Peyer's patch (tissue), 4 donors: ENCODE data around the gene PRKAR1B.

Experiments
- POLR2A ChIP-seq, 2 donors: fragments of 450-650 bp; IDR thresholded peaks; one replicate each; pipeline ENCODE4 v1.5.1; 2017; ENCODE audit warnings: antibody characterized with exemption in 2 of 2, mild to moderate bottlenecking in 2 of 2, moderate library complexity in 2 of 2
- TF ChIP-seq, protein P1 (sequence below), 6 experiments: fragments of 450-650 bp in 4 of 6; fragments of 200-600 bp in 2 of 6; sonication (generic) in 1 of 6; IDR thresholded peaks; one replicate each; pipeline ENCODE4 v1.5.1; 2017 to 2019; ENCODE audit warnings: antibody characterized with exemption in 6 of 6, mild to moderate bottlenecking in 3 of 6, moderate library complexity in 1 of 6

DNA sequence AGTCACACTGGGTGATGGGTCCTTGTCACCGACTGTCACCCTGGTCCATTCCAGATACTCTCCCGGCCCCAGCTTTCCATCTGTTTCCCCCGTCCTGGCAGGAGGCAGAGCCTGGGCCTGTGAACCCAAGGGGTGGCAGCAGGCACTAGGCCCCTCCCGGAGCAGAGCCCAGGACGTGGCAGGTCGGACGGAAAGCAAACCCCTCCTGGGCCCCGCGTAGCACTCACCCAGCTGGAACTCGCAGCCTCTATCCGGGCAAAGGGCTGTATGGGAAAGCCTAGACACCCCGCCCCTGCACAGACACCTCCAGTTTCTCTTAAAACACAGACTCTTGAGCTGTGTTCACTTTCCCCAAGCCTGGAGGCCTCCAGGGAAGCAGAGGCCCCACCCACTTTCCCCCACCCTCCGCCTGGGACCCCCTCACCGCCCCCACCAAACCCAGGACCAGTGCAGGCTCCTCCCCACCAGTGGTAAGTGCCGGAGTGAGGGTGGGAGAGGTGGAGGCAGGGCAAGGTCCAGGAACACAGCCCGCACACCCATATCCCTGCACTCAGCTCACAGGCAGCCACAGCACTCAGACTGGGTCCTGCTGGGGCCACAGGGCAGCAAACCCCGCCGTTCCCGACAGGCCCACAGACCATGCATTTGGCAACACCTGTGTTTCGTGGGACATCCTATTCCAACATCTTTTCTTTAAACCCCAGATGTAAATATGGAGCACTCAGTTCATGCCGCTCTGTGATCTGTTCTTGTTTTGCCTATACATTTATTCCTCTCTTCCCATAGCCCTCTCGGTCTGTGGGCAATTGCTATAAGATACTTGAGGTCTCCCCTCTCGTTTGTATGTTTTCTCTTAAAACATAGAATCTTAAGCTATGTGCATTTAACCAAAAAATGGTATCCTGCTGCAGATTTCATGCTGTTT lies 109.2 kb downstream of the PRKAR1B start:
- TF ChIP-seq, protein P1, sequence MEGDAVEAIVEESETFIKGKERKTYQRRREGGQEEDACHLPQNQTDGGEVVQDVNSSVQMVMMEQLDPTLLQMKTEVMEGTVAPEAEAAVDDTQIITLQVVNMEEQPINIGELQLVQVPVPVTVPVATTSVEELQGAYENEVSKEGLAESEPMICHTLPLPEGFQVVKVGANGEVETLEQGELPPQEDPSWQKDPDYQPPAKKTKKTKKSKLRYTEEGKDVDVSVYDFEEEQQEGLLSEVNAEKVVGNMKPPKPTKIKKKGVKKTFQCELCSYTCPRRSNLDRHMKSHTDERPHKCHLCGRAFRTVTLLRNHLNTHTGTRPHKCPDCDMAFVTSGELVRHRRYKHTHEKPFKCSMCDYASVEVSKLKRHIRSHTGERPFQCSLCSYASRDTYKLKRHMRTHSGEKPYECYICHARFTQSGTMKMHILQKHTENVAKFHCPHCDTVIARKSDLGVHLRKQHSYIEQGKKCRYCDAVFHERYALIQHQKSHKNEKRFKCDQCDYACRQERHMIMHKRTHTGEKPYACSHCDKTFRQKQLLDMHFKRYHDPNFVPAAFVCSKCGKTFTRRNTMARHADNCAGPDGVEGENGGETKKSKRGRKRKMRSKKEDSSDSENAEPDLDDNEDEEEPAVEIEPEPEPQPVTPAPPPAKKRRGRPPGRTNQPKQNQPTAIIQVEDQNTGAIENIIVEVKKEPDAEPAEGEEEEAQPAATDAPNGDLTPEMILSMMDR (IDR thresholded peaks at IDR 0.05): no peak
- TF ChIP-seq POLR2A (IDR thresholded peaks at IDR 0.05): peak; percentile 9 to 61
